Right forelimb (tissue), 1 donor: ENCODE data around the gene CBLB.

Experiments
- DNase-seq: peaks from one replicate; pipeline ENCODE4 v3.0.0-alpha.2; 2018

Gene CBLB

DNA sequence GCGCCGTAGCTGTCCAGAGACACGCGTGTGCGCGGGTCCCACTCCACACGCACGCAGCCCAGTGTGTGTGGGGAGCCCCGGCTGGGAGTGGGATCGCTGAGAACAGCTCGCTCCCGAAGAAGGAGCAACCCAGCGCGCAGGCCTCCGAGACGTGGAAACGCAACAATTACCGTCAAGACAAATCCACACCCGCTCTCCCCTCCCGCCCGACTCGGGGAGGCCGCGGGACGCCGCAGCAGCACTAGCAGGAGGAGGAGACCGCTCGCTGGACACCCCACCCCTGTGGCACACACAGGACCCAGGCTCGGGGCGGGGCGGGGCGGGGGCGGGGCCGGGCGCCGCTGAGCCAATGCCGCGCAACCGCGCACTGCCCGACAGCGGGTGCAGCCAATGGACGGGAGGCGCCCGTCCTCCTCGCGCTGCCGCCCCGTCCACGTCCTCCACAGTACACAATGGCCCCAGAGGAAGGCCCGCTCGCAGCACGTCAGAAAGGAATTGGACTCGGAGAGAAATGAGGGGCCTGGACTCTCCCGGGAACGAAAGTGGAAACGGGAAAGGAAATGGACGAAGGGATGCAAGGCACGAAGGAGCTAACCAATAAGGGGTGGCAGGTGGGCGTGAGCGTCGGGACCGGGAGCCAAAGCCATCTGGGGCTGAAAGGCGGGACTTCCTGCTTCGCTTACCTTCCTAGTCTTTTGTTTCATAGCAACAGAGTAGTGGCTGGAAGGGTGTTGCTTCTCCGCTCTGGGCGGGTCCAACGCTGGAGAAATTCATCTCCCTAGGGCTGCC, at the start of gene CBLB:
CBLB (minus strand) TSS at position 271 of the 789 bp plus-strand sequence. CDS start 1,435 bp downstream, outside the sequence.
- peak; percentile 97 for DNase-seq

DNA sequence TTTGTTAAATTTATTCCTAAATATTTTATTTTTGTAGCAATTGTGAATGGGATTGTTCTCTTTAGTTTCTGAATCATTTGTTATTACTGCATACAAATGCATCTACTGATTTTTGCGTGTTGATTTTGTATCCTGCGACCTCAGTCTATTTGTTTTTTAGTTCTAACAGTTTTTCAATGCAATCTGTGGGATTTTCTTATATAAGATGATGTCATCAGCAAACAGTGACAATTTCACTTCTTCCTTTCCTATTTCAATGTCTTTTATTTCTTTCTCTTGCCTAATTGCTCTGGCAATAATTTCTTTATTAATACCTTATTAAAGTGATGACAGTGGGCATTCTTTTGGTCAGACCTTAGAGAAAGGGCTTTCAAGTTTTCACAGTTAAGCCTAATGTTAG, 48.0 kb upstream of the CBLB start:
- no peak for DNase-seq

DNA sequence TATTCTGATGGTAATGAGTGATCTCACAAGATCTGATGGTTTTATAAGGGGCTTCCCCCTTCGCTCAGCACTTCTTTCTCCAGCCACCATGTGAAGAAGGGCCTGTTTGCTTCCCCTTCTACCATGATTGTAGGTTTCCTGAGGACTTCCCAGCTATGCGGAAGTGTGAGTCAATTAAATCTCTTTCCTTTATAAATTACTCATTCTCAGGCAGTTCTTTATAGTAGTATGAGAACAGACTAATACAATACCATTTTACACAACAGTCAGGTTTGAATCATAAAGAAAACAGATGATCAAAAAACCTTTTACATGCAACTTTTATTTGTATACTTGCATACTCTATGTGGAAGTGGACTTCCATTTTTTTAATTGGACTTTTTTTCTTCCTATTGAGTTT, 46.7 kb upstream of the CBLB start:
- DNase-seq = no peak

DNA sequence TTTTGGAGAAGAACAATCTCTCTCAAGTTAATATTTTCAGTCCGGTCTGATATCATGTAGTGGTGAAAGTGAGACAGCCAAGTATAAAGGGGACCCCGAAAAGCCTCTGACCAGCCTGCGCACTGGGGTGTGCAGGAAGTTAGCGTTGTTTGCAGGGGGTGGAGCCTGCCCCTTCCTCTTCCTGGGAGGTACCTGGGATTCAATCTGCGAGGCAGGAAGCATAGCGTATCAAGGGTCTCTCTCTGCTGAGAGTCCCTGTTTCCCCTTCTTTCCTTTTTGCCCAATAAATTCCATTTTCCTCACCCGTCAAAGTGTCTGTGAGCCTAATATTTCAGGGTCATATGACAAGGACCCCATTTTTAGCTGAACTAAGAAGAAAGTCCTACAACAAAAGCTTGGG, 44.8 kb upstream of the CBLB start:
- no peak for DNase-seq

DNA sequence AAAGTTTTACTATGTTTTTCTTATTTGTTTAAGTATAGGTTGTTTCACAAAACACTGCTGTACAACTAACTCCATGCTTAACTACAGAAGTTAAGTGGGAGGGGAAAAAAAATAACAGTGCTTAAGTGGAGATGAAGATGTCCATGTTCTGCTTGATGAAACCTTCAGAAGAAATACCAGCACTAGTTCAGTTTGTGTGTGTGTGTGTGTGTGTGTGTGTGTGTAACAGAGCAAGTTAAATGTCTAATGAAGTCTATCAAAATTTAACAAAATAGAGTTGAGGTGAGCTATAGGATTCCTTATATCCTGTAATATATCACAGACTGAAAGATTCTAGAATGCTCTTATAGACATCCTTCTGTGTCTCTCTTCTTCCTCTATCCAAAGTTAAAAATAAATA, 44.1 kb upstream of the CBLB start:
- DNase-seq = no peak

DNA sequence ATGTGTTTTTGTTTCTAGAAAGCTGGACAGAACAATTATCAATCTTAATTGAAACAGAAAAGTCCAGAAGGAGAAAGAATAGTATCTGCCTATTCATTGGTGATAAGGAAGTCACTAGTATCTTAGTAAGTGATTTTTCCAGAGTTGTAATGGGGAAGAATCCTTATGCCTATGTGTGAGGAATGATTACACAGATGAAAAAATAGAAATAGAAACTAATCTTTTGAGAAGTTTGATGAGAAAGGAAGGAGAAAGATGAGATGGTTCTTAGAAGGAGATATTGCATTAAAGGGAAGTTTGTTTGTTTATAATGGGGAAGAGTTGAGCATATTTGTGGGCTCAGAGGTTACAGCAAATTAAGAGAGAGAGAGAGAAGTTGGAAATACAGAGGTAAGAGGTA, 42.7 kb upstream of the CBLB start:
- no peak for DNase-seq

DNA sequence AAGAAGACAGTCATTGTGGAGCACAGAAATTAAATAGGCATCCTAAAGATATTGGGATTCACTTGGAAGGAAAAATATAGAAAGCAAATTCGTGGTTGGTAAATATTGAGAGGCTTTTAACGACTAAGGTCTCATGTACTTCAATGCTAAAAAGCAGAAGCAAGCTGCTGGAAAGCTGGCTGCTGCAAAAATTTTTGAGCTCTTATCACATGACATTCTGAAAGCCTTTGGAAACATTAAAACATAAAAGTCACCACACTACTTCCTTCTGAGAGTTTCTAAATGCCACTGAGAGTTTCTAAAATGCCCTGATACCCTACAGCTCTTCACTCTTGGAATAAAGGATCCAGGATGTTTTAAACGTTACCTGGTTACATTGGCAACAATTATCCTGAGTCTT, 39.0 kb upstream of the CBLB start:
- DNase-seq = no peak

DNA sequence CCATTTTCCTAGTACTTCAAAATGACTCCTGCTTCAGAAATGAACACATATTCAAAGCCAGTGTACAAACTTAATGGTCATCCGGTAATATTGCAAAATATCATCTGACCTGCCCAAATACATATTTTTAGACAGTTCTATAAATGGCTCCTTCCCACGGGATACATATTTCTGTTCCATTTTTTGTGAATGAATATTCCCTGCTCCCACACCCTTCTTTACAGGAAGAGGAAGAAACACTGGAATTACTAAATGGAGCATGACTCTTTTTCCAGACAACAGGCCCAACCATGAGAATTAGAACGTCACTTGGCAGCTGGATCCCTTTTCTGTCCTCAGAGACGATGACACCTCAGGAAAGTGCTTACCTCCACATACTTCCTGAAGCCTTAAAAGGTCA, 38.0 kb upstream of the CBLB start:
- no peak for DNase-seq

DNA sequence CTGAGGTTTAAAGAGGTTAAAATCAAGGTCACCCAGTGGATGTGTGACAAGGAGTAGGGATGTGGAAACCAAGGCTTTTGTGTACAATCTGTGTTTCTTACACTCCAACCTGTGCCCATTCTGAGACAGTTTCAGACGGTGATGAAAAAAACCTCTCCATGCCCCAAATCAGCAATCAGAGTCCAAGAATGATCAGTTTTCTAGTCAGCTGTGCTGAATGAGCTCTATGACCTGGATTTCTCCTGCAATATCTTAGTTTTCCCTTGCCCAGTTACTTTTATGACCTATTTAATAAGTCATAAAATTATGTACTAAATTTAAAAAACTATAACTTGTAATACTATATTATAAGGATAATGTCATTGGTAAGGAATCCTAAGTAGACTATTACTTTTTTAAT, 37.5 kb upstream of the CBLB start:
- no peak for DNase-seq

DNA sequence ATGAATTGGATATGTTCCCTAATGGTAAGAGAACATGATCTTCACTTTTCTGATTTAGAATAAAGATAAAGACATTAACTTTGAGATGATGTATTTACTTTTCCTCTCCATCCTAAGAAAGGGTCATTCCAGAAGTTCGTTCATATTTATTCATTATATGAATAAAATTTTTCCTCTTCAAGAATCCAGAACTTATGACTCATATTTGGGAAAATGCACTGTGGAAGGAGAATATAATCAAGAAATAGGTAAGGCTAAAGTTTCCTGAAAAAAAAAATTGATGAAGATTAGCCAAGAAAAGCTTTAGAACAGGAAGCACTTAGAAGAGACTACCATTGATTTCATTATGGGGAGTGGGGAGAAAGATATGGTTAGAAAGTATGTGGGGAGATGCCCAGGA, 36.5 kb upstream of the CBLB start:
- no peak for DNase-seq

DNA sequence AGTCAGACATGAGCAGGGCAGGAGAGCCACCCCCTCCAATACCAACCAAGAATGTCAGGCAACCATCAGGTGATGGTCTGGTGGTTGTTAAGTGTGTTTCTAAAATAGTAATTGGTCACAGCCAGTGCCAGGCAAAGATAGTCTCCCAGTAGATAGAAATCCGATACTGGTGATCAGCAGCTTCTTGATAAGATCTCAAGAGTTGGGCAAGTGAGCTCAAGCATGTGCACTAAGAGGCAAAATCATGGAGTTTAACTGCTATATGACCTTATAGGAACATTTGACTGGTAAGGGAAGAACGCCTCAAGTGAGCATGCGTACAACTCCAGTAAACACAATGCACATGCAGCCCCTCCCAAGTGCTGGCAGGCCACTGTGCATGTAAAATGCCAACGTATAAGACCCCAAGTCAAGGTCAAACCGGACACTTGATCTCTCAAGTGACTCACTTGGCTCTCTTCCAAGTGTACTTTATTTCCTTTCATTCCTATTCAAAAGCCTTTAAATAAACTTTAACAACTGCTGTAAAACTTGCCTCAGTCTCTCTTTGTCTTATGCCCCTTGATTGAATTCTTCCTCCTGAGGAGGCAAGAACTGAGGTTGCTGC, 36.0 kb upstream of the CBLB start:
- no peak for DNase-seq

DNA sequence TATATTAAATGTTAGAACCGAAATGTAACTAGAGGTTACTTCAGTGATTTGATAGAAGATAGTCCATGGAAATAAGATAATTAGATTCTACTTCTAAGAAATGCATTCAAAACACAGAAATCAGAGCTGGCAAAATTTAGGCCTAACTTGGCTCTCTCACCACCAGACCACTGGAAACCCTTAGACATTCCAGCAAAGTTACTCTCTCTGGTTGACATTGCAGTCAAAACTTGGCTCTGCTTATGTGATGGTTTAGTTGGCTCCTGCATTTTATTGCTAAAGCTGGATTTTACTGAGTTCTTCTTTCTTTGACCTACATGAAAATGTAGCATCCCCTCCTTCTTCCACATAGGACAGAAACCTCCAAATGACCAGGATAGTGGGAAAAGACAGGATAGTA, 35.4 kb upstream of the CBLB start:
- DNase-seq = no peak

DNA sequence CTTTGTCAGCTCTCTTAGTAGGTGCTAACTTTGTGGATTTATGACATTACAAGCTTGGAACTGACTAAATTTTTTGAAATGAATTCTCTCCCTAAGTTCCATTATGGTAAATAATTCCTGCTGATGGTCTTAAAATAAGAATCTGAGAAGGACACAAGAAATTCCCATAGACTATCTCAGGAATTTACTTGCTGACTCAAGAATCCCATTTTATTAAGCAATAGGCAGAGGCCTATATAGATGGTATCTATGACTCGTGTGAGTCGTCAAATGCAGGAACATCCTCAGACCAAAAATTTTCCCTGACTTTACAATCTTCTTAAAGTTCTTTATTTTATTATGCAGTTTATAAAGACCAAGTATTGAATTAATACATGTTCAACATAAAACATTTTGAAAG, 30.7 kb upstream of the CBLB start:
- no peak for DNase-seq

DNA sequence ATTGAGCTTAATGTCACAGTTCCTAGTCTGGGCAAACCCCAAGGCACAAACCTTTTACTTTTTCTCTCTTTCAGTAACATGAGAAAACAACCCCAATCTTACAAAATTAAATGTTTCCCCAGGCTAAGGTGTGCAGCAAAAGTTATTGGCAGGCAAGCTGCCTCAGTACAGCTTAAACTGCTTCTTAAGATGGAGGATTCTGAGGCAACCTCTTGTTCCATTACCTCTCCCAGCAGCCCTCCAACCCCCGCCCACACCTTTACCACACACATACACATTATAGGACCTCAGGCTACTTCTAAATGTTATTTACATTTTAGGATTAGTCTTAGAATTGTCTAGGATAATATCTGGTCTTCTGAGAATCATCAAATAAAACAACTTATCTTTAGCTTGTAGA, 22.3 kb upstream of the CBLB start:
- no peak for DNase-seq

DNA sequence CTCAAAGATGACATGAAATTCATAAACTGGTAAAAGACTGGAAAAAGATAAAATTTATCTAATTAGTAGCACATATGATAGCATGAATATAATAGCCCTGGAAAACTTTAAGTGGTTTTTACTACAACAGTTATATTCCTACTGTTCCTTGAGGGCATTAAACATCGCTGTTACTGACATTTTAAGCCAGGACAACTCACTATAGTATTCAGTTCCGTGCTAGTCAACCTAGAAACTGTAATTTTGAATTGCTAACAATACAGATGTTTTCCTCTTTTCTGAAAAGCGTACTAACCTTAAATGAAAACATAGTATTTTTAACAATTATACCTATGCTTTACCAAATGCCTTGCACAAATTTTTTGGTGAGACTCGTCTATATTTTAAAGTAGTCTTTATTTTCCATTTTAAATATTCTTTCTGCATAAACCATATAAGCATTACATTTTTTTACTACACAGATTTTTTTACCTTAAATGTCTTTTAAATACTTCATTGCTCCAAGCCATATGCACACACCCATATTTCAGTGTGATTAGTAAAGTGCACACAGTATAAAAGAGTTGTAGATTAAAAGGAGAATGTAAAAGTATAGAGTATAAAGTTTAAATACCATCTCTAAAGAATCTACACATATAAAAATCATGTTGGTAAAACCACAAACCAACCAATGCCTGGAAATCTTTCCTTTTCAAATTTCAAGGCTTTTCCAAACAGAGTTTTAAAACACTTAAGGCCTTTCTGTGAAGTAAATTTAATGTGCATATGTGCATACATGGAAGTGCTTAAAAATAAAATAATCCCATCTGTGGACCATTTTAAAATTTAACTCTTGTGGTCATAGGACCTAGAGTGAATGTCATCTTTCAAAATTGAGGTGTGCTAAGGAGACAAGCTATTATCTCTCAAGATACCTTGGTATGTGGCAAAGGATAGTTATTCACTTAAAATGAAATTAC, 20.1 kb upstream of the CBLB start:
- no peak for DNase-seq

DNA sequence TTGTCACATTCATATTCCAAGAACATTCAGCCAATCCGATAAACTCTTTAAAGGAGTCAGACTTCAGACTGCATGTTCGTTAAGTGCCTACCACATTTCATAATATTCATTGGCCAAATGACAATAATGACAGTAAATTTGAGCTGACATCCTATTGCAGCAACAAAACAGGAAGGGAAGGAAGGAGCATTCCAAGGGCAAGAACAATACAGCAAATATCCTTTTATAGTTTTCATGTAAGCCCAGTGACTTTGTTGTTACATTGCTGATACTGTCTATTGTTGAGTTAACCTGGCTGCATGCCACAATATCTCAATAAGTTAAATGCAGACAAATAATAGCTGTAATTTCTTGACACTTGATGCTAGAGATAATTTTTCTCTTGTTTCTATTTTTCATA, 16.4 kb upstream of the CBLB start:
- no peak for DNase-seq

DNA sequence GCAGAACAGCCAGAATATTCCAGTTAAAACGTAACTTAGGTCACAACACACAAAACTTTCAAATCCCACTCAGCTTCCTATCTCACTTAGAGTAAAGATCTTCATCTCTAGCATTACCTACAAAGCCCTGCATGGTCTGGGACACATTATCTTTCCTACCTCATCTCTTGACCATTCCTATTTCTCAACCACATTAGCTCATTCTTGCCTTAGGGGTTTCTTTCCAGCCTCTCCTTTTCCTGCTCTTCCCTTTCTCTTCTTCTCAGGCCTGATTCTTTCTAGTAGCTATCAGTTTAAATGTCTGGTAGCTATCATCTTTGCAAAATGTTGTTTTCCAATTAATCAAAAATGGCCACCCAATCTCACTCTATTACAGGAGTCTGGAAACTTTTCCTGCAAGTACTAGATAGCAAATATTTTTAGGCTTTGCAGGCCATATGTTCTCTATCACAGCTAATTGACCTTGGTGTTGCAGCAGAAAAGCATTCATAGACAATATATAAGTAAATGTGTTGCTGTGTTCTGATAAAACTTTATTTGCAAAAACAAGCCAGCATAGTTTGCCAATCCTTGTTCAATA, 15.1 kb upstream of the CBLB start:
- no peak for DNase-seq

DNA sequence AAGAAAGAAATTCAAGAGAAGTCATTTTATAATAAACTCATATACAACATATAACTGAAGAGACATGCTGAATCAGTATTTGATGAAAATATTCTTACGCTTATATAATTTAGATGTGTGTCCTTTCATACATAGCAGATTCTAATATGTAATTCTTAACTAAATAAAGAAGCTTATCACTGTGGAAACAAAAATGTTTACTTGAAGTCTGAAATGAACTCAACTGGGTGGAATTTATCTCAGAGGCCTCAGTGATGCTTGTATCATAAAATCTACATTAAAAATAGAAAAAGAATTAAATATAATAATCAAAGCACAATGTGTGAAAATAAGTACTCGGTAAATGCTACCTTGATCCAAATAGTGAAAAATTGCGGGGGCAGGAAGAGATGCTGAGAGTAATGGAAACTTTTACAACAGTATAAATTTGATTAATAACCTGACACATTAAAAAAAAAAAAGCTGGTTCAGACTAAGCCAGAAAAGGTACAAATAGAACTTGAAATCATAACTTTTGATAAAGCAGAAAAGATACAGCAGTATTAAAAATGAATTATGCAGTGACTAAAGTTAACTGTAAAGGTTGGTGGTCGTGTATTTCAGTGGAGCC, 12.0 kb upstream of the CBLB start:
- DNase-seq = no peak

DNA sequence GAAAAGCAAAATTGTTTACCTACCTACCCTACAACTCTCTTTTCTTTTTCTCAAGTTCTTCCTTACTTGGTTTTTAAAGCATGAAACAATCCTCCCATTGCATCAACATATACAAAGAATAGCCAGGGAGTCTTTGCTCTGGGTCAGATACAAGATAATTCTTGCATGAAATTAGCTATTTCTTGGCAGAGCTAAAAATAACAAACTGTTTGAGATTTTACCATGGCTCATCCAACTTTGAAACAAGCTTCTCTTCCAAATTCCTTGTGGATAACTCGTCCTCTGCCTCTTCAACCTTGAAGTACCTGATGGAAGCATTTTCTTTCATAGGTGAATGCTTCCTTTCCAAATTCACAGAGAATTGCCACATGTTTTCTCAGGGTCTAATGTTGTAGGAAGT, 9.2 kb upstream of the CBLB start:
- no peak for DNase-seq

DNA sequence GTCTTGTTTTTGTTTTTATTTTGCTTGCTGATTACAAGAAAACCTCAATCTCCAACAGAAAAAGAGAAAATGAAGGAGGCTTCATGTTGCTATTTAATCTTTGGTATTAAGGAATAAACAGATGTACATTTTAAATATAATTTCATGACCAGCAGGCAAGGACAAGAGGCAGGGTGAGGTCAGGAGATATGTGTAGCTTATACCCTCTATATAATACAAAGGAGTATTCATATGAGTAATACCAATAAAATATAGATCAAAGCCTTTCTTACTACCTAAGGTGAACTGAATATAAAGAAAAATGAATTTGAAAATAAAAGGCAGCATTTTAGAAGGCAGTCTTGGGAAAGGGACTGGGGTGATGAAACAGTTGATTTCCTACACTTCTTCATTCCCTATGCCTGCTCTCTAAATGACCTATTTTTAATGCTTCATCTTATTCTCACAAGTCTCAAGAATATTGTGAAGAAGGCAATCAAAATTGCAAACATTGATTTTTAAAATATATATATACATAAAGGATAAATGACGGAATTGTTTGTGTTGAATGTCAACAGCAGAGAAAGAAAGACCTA, 8.6 kb upstream of the CBLB start:
- no peak for DNase-seq

DNA sequence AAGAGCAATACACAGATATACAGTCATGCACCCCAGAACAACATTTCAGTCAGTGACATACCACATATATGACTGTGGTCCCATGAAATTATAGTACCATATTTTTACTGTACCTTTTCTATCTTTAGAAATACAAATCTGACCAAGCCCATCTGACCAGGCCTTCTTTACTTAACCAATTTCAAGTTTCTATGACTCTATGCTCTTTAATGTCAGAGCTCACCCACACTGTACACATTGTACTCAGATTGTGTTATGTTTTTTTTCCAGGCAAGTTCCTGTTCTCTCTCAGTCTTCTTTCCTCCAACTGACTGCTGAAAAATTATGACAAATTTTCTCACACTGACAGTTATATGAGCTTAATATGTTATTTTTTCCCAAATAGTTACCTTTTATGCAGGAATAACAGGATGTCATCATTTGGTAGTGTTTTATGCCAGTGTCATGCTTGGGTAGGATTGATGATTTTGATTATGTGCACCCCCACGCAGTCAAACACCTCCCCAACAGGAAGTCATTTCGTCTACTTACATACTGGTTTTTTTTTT, 8.0 kb upstream of the CBLB start:
- DNase-seq = no peak
